ENCODE measurements around the gene MAGI2.
"Not testable (repeated sequence)": the region's sequence is repeated elsewhere in the genome, so short reads cannot be mapped to it uniquely, and the experiment has no call there.

MAGI2 gene

DNA sequence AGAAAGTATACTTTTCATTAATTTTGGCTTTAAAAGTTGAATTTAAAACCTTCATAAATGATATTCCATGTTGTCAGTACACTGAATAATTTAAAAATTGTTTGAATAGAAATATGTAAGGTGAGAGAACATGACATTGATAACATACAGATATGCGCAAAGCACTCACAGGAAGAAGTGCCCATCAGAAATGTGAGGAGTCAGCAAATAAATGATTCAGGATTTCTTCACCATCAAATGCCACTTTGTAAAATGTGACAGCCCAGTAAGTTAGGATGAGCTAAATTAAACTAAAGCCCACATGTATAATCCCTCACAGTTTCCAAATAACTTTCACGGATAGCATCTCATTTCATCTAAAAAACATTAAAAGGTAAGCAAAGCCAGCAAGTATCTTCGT, 417.6 kb downstream of the MAGI2 start:
- DNase-seq = no peak

DNA sequence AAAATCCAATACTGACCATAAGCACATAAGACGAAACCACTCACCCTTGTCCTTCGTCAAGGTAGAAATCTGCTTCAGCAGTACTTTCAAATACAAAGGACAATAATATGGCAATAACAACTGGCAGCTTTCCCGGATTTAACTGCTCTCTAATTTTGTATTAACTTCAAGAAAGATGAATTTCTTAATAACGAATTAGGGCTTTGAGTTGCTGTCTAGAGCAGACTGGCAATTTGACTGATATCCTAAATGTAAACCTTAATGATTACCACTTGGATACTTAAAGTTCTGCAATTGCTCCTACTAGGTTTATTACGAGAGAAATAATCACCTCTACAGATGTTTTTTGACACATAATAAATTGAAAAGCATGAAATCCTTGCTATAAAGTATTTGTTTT, 418.7 kb downstream of the MAGI2 start:
- DNase-seq = no peak

- DNase-seq = not testable (repeated sequence)
Measured at GRCh38 chr7:79019711-79020110, 433.8 kb downstream of the MAGI2 start.

DNA sequence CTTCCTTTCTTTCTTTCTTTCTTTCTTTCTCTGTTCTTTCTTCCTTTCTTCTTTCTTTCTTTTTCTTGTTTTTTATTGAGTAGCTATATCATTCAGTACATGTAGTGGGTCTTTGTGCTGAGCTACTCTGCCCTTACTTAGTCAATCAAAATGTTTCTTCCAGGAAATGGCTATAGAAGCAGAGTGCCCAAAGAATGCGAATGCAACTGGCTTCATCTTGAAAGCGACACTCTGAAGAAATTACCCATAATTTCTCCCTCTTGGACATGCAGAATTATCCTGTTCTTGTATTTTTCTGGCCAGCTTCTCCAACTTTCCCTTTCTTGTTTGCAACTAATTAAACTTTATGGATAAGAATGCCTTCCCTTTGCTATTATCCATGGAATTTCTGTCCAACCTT, 441.5 kb downstream of the MAGI2 start:
- DNase-seq = no peak

DNA sequence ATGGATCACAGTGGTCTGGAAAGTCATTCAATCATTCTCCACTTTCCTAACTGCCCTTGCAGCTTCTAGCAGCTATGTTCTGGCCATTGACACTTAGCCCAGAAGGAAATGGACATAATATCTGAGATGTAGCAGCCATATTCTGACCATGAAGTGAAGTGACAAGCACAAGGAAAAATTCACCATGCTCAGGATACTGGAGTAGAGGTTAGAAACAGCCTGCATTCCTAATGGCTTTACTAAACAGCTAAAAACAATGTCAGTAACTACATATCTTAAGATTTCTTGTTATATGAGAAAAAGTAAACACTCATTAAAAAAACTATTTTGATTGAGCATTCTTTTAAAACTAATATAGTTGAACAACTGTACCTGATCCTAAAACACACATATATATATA, 443.8 kb downstream of the MAGI2 start:
- no peak for DNase-seq

- no peak for DNase-seq
Measured at GRCh38 chr7:79008786-79009185, 444.7 kb downstream of the MAGI2 start.

DNA sequence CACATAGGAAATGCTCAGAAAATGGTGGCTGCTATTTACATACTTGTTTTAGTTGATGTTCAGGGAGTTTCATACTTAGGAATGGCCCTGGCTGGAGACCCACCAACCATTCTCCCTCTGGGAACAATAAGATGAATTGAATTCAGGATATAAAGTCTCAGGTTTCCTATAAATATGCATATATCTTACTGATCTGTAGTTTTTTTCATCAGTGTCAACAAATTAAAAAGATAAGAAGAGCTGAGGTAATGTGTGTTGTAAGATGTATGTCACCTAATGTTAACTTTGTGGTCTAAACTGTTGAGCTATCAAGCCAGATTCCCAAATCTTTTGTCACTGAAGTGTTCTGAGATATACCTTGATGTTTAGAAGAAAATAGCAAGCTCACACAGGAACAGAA, 457.5 kb downstream of the MAGI2 start:
- DNase-seq = no peak

GRCh38 chr7:78993341-78993740, 460.1 kb downstream of the MAGI2 start:
- DNase-seq = no peak

DNA sequence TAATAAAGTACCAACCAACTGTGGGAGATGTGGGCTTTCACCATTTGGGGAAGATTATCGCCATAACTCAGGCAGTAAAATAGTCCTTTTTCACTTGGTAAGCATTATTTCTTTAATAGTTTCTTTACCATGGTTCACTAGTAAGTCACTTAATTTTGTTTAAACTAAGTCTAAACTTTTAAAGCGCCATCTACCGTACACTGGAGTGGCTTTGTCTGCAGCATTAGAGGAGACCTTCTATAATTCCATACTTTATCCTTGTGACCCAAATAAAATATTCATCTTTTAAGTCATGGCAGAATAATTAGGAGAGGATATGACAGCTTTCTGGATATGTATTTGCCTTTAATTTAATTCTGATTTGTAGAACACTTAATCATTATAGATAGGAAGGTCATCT, 468.0 kb downstream of the MAGI2 start:
- no peak for DNase-seq

GRCh38 chr7:78983483-78983882, 470.0 kb downstream of the MAGI2 start:
- no peak for DNase-seq

DNA sequence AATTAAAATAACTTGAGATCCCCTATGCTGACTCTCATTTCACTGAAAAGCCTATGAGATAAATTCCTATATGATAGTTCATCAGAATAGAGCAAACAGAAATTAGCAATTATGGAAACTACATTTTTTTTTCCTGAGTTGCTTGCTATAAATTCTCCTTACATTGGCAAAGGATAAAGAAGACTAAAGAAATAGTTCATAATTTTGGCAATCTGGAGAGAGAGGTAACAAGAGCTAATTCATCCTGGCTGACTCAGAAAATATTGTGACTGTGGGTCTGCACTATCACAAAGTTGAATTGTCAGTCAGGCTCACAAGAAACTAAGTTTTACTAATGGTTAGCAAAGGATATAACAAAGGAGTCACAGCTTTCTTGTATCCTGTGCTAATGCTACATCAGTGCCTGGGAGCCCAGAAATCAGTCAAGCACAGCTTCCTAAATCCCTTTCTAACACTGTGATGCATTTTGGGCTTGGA, 483.0 kb downstream of the MAGI2 start:
- no peak for DNase-seq

DNA sequence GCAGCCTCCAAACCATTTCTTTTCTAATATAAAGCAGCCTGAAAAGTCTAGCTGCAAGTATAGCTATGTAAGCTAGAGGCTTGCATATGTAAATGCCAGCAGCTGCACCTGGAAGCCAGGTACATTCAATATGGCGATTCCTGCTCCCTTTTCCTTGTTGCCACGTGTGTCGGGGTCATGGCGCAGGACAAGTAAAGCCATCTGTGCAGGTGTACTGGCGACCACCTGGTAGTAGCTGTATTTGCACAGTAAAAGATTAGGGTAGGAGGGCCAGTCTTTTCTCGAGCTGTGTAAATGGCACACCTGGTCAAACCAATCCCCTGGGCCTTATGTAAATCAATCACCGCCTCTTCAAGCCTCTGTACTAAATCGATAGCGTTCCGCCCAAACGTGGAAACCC, 484.5 kb downstream of the MAGI2 start:
- no peak for DNase-seq

DNA sequence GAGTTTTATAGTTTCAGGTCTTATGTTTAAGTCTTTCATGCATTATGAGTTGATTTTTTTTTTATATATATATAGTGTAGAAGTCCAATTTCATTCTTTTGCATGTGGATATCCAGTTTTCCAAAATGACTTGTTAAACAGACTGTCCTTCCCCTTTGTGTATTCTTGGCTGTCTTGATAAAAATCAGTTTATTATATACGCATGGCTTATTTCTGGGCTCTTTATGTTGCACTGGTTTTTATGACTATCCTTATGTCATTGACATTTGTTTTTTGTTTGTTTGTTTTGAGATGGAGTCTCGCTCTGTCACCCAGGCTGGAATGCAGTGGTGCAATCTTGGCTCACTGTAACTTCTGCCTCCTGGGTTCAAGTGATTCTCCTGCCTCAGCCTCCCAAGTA, 485.9 kb downstream of the MAGI2 start:
- DNase-seq = not testable (repeated sequence)

DNA sequence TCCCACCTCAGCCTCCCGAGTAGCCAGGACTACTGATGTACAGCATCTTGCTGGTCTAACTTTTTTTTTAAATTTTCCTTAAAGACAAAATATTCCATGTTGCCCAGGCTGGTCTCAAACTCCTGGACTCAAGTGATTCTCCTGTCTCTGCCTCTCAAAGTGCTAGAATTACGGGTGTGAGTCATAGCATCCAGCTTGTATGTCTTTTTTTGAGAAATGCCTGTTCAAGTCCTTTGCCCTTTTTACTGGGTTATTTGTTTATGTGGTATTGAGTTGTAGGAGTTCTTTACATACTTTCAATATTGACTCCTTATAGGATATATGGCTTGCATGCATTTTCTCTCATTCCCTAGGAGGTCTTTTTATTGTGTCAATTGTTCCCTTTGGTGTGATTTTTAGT, 486.4 kb downstream of the MAGI2 start:
- no peak for DNase-seq

- DNase-seq = no peak
Measured at GRCh38 chr7:78959477-78959876, 494.0 kb downstream of the MAGI2 start.

DNA sequence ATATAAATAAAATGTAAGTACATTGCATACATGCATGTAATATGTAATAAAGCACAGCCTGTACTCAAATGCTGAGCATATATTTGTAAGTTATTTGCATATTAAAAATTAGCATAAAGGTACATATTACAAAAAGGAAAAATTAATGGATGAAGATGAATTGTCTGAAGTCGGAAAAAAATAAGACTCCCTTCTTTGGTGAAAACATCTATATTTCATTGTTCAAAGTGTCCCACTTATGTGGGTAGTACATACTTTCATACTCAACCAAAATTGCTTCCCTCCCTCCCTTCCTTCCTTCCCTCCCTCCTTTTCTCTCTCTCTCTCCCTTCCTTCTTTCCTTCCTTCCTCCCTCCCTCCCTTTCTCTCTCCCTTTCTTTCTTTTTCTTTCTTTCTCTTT, 498.1 kb downstream of the MAGI2 start:
- no peak for DNase-seq

GRCh38 chr7:78953726-78954363, 499.6 kb downstream of the MAGI2 start:
- no peak for DNase-seq

DNA sequence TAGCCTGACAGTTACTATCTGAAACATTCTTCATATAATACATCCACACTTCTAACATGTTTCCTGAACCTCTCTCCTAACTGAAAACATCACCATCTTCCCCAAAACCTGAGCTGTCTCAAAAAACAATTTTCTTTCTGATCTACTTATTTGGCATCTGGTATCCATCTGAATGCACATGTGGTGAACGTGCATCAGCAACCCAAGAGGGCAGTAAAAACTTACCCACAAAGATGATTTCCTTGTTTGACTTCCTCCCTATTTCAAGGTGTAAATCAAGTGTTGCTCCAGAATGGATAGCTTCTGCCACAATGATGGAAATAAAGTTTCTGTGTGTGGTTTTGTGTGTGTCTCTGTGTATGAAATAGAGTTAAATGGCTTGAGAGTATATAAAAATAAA, 500.4 kb downstream of the MAGI2 start:
- no peak for DNase-seq

GRCh38 chr7:78939669-78940068, 513.8 kb downstream of the MAGI2 start:
- DNase-seq = no peak

DNA sequence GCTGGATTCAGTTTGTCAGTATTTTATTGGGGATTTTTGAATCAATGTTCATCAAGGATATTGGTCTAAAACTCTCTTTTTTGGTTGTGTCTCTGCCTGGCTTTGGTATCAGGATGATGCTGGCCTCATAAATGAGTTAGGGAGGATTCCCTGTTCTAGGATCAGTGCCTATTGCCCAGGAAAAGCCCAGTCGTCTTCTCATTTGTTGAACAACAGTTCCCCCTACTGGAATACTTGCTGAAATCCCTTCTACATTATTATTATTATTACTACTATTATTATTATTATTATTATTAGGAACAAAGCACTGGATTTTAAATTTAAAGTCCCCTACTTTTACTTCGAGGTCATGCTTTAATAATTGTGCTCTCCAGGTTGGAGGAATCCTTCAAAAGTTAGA, 528.9 kb downstream of the MAGI2 start:
- DNase-seq = peak in 1 of 2 experiments; percentile 28

DNA sequence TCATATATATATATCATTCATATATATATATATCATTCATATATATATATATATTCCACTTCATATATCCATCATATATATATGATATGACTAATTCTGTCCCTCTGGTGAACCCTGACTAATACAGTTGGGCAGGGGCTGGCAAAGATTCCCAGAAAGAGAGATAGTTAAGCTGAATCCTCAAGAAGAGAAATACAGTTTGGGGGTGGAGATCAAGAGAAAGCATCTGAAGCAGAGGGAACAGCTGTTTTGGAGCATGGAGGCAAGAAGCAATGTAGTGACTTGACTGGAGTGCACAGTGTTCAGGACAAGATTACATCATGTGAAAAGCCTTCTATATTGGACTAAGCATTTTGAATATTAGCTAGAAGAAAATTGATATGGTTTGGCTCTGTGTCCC, 540.7 kb downstream of the MAGI2 start:
- DNase-seq = no peak

DNA sequence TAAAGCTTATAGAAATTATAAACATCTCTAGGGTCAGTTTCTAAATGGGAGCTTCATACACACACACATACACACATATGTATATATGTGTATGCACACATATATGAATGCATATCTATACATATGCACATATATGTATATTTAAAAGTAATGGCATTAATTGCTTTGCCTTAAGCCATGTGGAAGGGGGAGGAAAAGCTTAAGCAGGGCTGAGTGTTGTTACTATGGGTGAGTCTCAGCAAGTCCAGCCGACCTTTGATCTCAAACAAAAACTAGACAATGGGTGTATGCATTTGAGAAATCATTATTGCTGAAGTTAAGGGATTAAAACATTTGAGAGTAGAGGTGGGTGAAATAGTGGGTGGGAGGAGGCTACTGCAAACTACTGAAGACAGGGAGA, 546.7 kb downstream of the MAGI2 start:
- DNase-seq = no peak

GRCh38 chr7:78905436-78905835, 548.0 kb downstream of the MAGI2 start:
- no peak for DNase-seq

- DNase-seq = no peak
Measured at GRCh38 chr7:78904983-78905382, 548.5 kb downstream of the MAGI2 start.

- DNase-seq = no peak
Measured at GRCh38 chr7:78901566-78901965, 551.9 kb downstream of the MAGI2 start.

GRCh38 chr7:78900806-78901205, 552.7 kb downstream of the MAGI2 start:
- no peak for DNase-seq

Measured in SW 1271 (cell line).